HG03354 (cell line): Measurements from ENCODE around the gene ZNF692.
"Not testable (repeated sequence)": the region's sequence is repeated elsewhere in the genome, so short reads cannot be mapped to it uniquely, and the experiment has no call there.

Experiments used
- ATAC-seq: cut with Tn5 transposase; IDR thresholded peaks from one replicate; pipeline ENCODE4 v1.9.1; 2021; ENCODE audit warnings: mild to moderate bottlenecking; ENCODE audit not compliant: unreplicated experiment, poor library complexity, severe bottlenecking

Gene ZNF692

GRCh38 chr1:248858891-248859889 lies at the start of gene ZNF692:
Gene ZNF692 (minus strand): TSS chr1:248859085. CDS start chr1:248858309, 776 bp downstream.
- ATAC-seq, result peak; percentile 80

GRCh38 chr1:248906753-248907661 lies 48.1 kb upstream of the ZNF692 start:
- peak; percentile 34 for ATAC-seq

- peak; percentile 93 for ATAC-seq
Observed at GRCh38 chr1:248906009-248906752, 47.3 kb upstream of the ZNF692 start, which contains the start of gene PGBD2. Gene PGBD2 (plus strand): TSS chr1:248906235. CDS start chr1:248913863, 7,628 bp downstream.

DNA sequence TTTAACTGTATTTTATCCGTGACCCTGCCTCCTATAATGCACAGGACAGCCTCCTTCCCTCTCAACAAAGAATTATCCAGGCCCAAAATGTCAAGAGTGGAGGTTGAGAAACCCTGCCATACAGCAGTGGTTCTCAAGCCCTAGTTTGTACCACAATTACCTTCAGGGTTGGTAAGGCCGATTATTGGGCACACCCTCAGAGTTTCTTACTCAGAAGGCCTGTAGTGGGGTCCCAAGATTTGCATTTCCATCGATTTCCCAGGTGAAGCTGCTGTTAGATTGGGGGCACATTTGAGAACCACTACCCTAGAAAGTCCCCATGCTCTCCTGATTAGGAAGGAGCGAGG lies 46.8 kb upstream of the ZNF692 start:
- ATAC-seq, result no peak

- no peak for ATAC-seq
Observed at GRCh38 chr1:248904437-248905216, 45.7 kb upstream of the ZNF692 start.

GRCh38 chr1:248901578-248901977 lies 42.7 kb upstream of the ZNF692 start:
- ATAC-seq, result no peak

GRCh38 chr1:248900637-248901036 lies 41.8 kb upstream of the ZNF692 start:
- no peak for ATAC-seq

DNA sequence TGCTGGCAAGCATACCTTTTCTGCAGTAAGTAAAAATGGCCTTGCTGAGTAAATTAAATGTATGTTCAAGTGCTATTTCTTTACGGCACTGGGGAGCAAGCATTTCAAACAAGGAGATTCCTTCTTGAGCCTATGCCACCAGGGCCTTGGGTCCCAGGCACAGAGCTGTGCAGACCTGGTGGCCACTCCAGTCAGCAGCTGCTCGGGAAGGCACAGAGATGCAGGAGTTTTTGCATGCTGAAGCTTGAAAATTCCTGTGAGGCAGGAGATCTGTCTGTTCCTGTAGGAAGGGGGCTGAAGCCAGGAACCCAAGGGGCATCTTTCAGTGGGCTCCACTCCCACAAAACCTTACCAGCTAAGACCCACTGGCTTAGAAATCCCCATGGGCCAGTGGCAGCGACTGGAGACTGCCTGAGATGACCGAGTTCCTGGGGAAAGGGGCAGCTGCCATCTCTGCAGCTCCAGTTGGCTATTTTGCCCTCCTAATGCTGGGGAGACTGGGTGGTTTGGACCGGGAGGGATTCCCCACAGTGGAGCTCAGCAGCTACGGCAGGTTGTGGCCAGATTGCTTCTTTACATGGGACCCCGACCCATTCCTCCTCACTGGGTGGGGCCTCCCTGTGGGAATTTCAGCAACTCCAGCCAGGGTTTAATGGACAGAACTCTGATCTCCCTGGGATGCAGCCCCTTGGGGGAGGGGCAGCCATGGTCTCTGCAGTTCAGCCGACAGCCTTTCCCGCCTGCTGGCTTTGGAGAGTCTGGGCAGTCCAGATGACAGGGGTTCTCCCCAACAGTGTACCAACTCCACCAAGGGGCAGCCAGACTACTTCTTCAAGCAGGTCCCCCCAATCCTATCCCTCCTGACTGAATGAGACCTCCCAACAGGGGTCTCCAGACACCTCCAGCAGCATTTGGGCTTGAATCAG lies 38.8 kb upstream of the ZNF692 start:
- ATAC-seq, result no peak

- no peak for ATAC-seq
Observed at GRCh38 chr1:248894837-248895236, 36.0 kb upstream of the ZNF692 start.

GRCh38 chr1:248892590-248892989 lies 33.7 kb upstream of the ZNF692 start:
- ATAC-seq, result no peak

DNA sequence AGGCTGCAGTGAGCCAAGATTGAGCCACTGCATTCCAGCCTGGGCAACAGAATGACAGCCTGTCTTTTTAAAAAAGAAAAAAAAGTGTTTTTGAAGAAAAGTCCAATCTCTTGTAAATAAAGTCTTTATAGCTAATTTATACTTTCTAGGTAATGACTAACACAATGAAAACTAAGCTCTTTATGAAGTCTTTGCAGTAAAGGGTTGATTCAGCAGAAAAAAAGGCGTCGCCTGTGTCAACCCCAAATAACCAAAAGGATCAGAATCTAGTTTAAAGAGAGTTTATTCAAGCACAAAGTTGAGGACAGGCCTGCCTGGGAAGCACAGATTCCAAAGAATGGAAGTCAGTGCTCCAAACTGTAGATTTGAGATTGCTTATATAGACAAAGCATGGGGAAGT lies 32.9 kb upstream of the ZNF692 start:
- ATAC-seq, result no peak

- ATAC-seq, result no peak
Observed at GRCh38 chr1:248890549-248891498, 31.9 kb upstream of the ZNF692 start.

- not testable (repeated sequence) for ATAC-seq
Observed at GRCh38 chr1:248889914-248890243, 31.0 kb upstream of the ZNF692 start.

DNA sequence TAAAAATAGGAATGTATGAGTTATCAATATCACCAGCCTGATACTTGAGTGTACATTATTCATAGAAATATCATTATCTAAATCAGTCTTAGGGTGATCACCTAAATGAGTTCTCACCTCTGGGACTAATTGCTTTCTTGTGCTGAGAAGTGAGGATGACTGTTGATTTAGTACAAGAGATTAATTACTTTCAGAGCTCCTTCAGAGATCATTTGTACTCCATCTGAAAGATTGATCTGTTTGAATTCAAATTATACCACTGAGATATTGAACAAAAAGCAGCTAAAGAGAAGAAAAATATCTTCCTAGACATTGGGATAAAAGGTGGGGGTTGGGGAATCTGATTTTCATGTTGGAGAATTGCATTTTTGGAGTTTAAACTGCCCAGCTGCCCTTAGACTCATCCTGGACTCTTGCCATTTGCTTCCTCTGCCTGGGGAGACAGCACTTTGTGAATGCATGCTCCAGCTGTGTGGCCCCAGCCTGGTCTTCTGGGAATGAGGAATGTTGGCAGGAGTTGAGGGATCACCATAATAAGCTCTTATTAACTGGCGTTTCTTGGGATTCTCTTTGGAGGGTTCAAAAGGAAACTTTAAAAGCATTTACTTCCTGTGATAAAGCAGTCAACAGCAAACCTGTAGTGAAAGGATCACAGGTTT lies 27.5 kb upstream of the ZNF692 start:
- ATAC-seq, result no peak

GRCh38 chr1:248885646-248886045 lies 26.8 kb upstream of the ZNF692 start:
- no peak for ATAC-seq

- ATAC-seq, result no peak
Observed at GRCh38 chr1:248884632-248885295, 25.9 kb upstream of the ZNF692 start.
